Activated CD4-positive, alpha-beta T cell treated with anti-CD3 and anti-CD28 coated beads for 36 hours (primary cell): Measurements from ENCODE around the gene MGLL. TPM values are rescaled to one million over a fixed set of nuclear protein-coding genes. Genes with fewer than 3 reads are reported as not detected.

Source experiments
- total RNA-seq, 2 experiments: library from RNA; stranded (reverse); gene quantifications; one replicate each; pipeline ENCODE4 v1.2.3, GENCODE V29; 2021

The MGLL gene
- total RNA-seq, 2 experiments from 2014 or later: 0.49 to 0.50 TPM

Other genes with a start within 250 kb of the MGLL start
- 10 to 100 TPM; 22.5 to 24.8 TPM for gene TPRA1, start 231.8 kb downstream of the MGLL start, total RNA-seq
- 100 to 1,000 TPM; 235 to 247 TPM for gene MCM2, start 224.1 kb downstream of the MGLL start, total RNA-seq
- gene PODXL2, start 193.3 kb downstream of the MGLL start, total RNA-seq: 1 to 10 TPM; 1.9 TPM
- gene ABTB1, start 149.6 kb downstream of the MGLL start, total RNA-seq: 1 to 10 TPM; 8.3 to 9.6 TPM
- not detected for gene KBTBD12, start 92.7 kb upstream of the MGLL start, total RNA-seq
- 100 to 1,000 TPM; 113 to 123 TPM for gene SEC61A1, start 229.9 kb upstream of the MGLL start, total RNA-seq